Cardiac muscle cell (in vitro differentiated cells and primary cell): Measurements from ENCODE around the gene ARHGEF26. TPM values are rescaled to one million over a fixed set of nuclear protein-coding genes. Genes with fewer than 3 reads are reported as not detected.

Source experiments
- DNase-seq, 2 donors: peaks; one replicate each; pipeline versions ENCODE4 v3.0.0 to v3.0.0-alpha.2; 2010 to 2017; ENCODE audit warnings: low read depth in 1 of 2, low spot score in 1 of 2
- H3K27ac ChIP-seq: fragments of 200-600 bp; sonication (generic); 2 replicates; pipeline ENCODE4 v1.5.1; 2016
- H3K27me3 ChIP-seq: fragments of 200-600 bp; sonication (generic); 2 replicates; pipeline ENCODE4 v1.6.0; 2016; ENCODE audit warnings: control low read depth
- H3K36me3 ChIP-seq: fragments of 200-600 bp; sonication (generic); 2 replicates; pipeline ENCODE4 v1.5.1; 2016; ENCODE audit warnings: control low read depth
- H3K4me1 ChIP-seq: fragments of 200-600 bp; sonication (generic); 2 replicates; pipeline ENCODE4 v1.8.1; 2017; ENCODE audit warnings: low read depth, mild to moderate bottlenecking, mixed run types
- H3K4me3 ChIP-seq: fragments of 200-600 bp; sonication (generic); 2 replicates; pipeline ENCODE4 v1.5.1; 2016; ENCODE audit warnings: mild to moderate bottlenecking
- H3K9me3 ChIP-seq: fragments of 200-600 bp; sonication (generic); 2 replicates; pipeline ENCODE4 v1.5.1; 2017; ENCODE audit warnings: low read depth, mild to moderate bottlenecking, control low read depth
- CTCF ChIP-seq: IDR thresholded peaks from 2 replicates; pipeline ENCODE4 v1.5.1; 2012; ENCODE audit warnings: low read depth, mild to moderate bottlenecking, low read length
- polyA plus RNA-seq: library from polyadenylated mRNA; unstranded; fragments of >200 nt; fragmentation: Nextera tagmentation; extraction: Ambion mirVana; gene quantifications from 2 replicates; pipeline ENCODE4 v1.2.1, GENCODE V29; 2016
- total RNA-seq: library from RNA; depleted of rRNA; stranded (reverse); fragments of >200 nt; gene quantifications from 2 replicates; pipeline ENCODE4 v1.2.3, GENCODE V29; 2016

ARHGEF26 gene
- total and polyA plus RNA-seq, 2 experiments from 2014 or later = 3.4 to 4.2 TPM

GRCh38 chr3:154225536-154225935 is 104.3 kb downstream of the ARHGEF26 start:
- Histone ChIP-seq H3K27ac (no peak overlapping the region), H3K27me3 (peaks cover 14% of the 10 kb centered on the region), H3K4me3 (no peak overlapping the region), H3K36me3 (no peaks in the 10 kb centered on the region), H3K4me1 (no peaks in the 10 kb centered on the region), H3K9me3 (no peaks in the 10 kb centered on the region)
- DNase-seq = no peak
- TF ChIP-seq CTCF = no peak

- DNase-seq = no peak
- no peaks in the 10 kb centered on the region for H3K9me3 ChIP-seq
- H3K27me3 ChIP-seq = peaks cover 20% of the 10 kb centered on the region
- H3K27ac ChIP-seq = no peak overlapping the region
- no peaks in the 10 kb centered on the region for H3K4me1 ChIP-seq
- TF ChIP-seq CTCF = no peak
- no peak overlapping the region for H3K4me3 ChIP-seq
- H3K36me3 ChIP-seq = no peaks in the 10 kb centered on the region
Observed at GRCh38 chr3:154227531-154227930, 106.3 kb downstream of the ARHGEF26 start.

GRCh38 chr3:154228561-154229216 is 107.5 kb downstream of the ARHGEF26 start:
- H3K4me1 ChIP-seq = no peaks in the 10 kb centered on the region
- no peak for TF ChIP-seq CTCF
- H3K4me3 ChIP-seq = no peak overlapping the region
- peaks cover 20% of the 10 kb centered on the region for H3K27me3 ChIP-seq
- peak; percentile 12 to 18 for DNase-seq
- no peaks in the 10 kb centered on the region for H3K36me3 ChIP-seq
- no peak overlapping the region for H3K27ac ChIP-seq
- H3K9me3 ChIP-seq = no peaks in the 10 kb centered on the region

GRCh38 chr3:154229217-154229590 is 108.0 kb downstream of the ARHGEF26 start:
- Histone ChIP-seq H3K4me3 (no peak overlapping the region), H3K9me3 (no peaks in the 10 kb centered on the region), H3K27ac (no peak overlapping the region), H3K4me1 (no peaks in the 10 kb centered on the region), H3K27me3 (peaks cover 20% of the 10 kb centered on the region), H3K36me3 (no peaks in the 10 kb centered on the region)
- DNase-seq = no peak
- no peak for TF ChIP-seq CTCF

GRCh38 chr3:154235330-154235729 is 114.1 kb downstream of the ARHGEF26 start:
- no peak for TF ChIP-seq CTCF
- Histone ChIP-seq H3K36me3 (no peaks in the 10 kb centered on the region), H3K4me1 (no peaks in the 10 kb centered on the region), H3K4me3 (no peak overlapping the region), H3K9me3 (no peaks in the 10 kb centered on the region), H3K27me3 (peaks cover 6% of the 10 kb centered on the region), H3K27ac (no peak overlapping the region)
- no peak for DNase-seq
